ENCODE results near the gene STARD10.

DNA sequence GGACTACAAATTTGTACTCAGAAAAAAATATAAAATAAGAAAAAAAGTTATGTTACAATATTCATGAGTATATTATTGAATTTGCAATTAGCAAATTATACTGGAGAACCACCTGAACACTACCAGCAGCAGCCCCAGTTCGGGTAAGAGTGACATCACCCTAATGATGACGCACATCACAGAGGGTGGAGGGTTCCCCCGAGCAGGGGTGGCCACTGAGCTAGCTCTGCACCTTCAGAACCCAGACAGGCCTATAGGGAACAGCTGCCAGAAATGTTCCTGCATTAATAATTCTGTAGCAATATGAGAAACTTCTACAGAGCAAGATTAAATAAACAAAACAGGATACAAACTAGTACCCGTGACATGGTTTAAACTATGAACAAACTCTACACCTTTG lies 24.2 kb downstream of the STARD10 start:
- TF ChIP-seq, protein P1, sequence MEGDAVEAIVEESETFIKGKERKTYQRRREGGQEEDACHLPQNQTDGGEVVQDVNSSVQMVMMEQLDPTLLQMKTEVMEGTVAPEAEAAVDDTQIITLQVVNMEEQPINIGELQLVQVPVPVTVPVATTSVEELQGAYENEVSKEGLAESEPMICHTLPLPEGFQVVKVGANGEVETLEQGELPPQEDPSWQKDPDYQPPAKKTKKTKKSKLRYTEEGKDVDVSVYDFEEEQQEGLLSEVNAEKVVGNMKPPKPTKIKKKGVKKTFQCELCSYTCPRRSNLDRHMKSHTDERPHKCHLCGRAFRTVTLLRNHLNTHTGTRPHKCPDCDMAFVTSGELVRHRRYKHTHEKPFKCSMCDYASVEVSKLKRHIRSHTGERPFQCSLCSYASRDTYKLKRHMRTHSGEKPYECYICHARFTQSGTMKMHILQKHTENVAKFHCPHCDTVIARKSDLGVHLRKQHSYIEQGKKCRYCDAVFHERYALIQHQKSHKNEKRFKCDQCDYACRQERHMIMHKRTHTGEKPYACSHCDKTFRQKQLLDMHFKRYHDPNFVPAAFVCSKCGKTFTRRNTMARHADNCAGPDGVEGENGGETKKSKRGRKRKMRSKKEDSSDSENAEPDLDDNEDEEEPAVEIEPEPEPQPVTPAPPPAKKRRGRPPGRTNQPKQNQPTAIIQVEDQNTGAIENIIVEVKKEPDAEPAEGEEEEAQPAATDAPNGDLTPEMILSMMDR (IDR thresholded peaks at IDR 0.05) = no peak
- no peak for TF ChIP-seq POLR2A (IDR thresholded peaks at IDR 0.05)

Data from testis (tissue), 2 donors.